Brain microvascular endothelial cell (primary cell): ENCODE data around the gene KIRREL3.

Experiments used
- DNase-seq: peaks from one replicate; pipeline ENCODE4 v3.0.0-alpha.2; 2020
- H3K27ac ChIP-seq: fragments of 250-450 bp; sonication (Bioruptor Pico); 2 replicates; pipeline ENCODE4 v1.5.1; 2020; ENCODE audit warnings: mild to moderate bottlenecking, moderate library complexity
- H3K27me3 ChIP-seq: fragments of 250-450 bp; sonication (Bioruptor Pico); replicated peaks from 2 replicates; pipeline ENCODE4 v1.5.1; 2020; ENCODE audit warnings: mild to moderate bottlenecking
- H3K36me3 ChIP-seq: fragments of 250-450 bp; sonication (Bioruptor Pico); replicated peaks from 2 replicates; pipeline ENCODE4 v1.5.1; 2020; ENCODE audit warnings: mild to moderate bottlenecking
- H3K4me3 ChIP-seq: 2 replicates; pipeline ENCODE4 v1.5.1; 2011; ENCODE audit warnings: low read depth, mild to moderate bottlenecking, control low read depth, low read length, moderate library complexity
- CTCF ChIP-seq: IDR thresholded peaks from 2 replicates; pipeline ENCODE4 v1.5.1; 2011; ENCODE audit warnings: low read depth, mild to moderate bottlenecking, moderate library complexity, low read length, control low read depth, inconsistent platforms; ENCODE audit errors: missing control alignments
- in situ Hi-C: cut with HindIII; loops from 2 replicates; pipeline ENCODE4 v1.10.0; 2017; ENCODE audit warnings: low sequenced_read_pairs, low pct_ligation_motif_present

The KIRREL3 gene

DNA sequence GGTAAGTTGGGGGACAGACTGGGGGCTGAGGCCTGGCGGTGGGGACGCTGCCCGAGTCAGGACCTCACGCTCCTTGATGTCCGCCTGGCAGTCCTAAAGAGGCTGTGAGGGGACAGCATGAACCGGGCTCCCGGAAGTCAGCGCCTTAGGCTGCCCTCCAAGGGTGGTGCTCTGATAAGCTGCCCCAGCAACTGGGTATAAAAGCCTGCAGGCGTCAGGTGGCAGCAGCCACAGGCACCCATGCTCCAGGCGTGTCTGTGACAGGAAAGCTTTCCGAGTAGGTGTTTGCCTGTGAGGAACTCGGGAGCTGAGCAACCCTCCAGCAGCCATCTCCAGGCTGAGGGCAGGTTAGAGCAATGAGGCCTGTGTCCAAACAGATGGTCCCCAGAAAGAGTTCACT, 592.1 kb downstream of the KIRREL3 start:
- no peak for TF ChIP-seq CTCF
- H3K27me3 ChIP-seq: no peaks in the 10 kb centered on the region
- no peak for DNase-seq
- H3K27ac ChIP-seq: no peak overlapping the region
- peaks cover 3% of the 10 kb centered on the region for H3K36me3 ChIP-seq
- no peak overlapping the region for H3K4me3 ChIP-seq
- in situ Hi-C loops: no loop called here

GRCh38 chr11:126407682-126408288, 592.8 kb downstream of the KIRREL3 start:
- TF ChIP-seq CTCF: no peak
- no peaks in the 10 kb centered on the region for H3K27me3 ChIP-seq
- H3K36me3 ChIP-seq: peaks cover 3% of the 10 kb centered on the region
- H3K4me3 ChIP-seq: no peak overlapping the region
- no peak overlapping the region for H3K27ac ChIP-seq
- in situ Hi-C loops: no loop called here
- DNase-seq: no peak

- Histone ChIP-seq H3K36me3 (peaks cover 3% of the 10 kb centered on the region), H3K27me3 (no peaks in the 10 kb centered on the region), H3K27ac (no peak overlapping the region), H3K4me3 (no peak overlapping the region)
- no peak for DNase-seq
- no peak for TF ChIP-seq CTCF
- in situ Hi-C loops: no loop called here
These were observed 593.5 kb downstream of the KIRREL3 start for GRCh38 chr11:126407101-126407521.

DNA sequence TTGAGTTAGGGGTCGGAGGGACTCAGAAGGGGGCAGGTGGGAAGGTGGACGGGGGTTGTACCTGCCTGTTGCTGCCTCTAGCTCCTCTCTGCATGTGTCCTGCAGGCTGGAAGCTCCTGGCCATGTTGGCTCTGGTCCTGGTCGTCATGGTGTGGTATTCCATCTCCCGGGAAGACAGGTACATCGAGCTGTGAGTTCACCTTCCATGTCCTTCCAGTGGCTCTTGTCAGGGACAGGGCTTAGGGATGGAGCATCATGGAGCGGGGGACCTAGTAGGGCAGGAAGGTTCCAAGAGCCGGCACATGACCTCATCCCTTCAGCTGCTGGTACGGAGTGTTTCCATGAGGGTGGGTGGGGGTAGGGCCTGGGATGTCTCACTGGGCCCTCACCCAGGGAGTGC, 594.2 kb downstream of the KIRREL3 start:
- Histone ChIP-seq H3K4me3 (no peak overlapping the region), H3K27ac (no peak overlapping the region), H3K36me3 (no peaks in the 10 kb centered on the region), H3K27me3 (no peaks in the 10 kb centered on the region)
- no peak for DNase-seq
- TF ChIP-seq CTCF: no peak
- in situ Hi-C loops: no loop called here

DNA sequence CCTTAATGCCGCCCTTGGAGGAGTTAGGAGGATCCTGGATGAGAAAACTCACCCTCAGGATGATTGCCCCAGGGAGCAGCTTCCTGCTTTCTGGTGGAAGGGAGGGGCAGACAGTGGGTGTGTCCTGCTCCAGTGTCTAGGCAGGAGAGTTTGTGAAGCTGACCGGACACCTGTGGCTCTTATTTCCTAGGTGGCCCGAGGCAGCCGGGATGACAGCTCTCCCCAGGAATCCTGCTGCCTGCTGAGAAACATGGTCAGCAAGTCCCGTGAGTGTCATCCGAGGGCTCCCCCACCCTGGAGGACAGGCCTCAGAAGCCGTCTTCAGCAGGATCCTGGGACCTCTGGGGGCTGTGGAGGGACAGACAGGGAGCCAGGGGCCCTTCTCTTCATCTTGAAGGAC, 594.7 kb downstream of the KIRREL3 start:
- H3K36me3 ChIP-seq: no peaks in the 10 kb centered on the region
- TF ChIP-seq CTCF: no peak
- no peak overlapping the region for H3K4me3 ChIP-seq
- DNase-seq: no peak
- no peaks in the 10 kb centered on the region for H3K27me3 ChIP-seq
- in situ Hi-C loops: no loop called here
- no peak overlapping the region for H3K27ac ChIP-seq

GRCh38 chr11:126405374-126405773, 595.2 kb downstream of the KIRREL3 start:
- TF ChIP-seq CTCF: no peak
- DNase-seq: no peak
- H3K4me3 ChIP-seq: no peak overlapping the region
- no peaks in the 10 kb centered on the region for H3K27me3 ChIP-seq
- no peaks in the 10 kb centered on the region for H3K36me3 ChIP-seq
- in situ Hi-C loops: no loop called here
- no peak overlapping the region for H3K27ac ChIP-seq
